K562 (cell line): ENCODE measurements around the gene RDH8. TPM values are rescaled to one million over a fixed set of nuclear protein-coding genes. Genes with fewer than 3 reads are reported as not detected.

Experiments
- ATAC-seq: fragments of 200-7000 bp; cut with Tn5 transposase; 3 replicates; pipeline ENCODE4 v1.9.1; 2020; ENCODE audit warnings: moderate library complexity
- BruUV-seq: library from RNA; stranded (reverse); fragments of 400-500 nt; replicated peaks from 2 replicates; lab custom pipeline; 2021; lab: Mats Ljungman, UMichigan
- CTCF ChIA-PET: fragments of 300-600 bp; formaldehyde crosslinking; extraction: SDS; loops from one replicate; lab custom pipeline; 2021; ENCODE audit warnings: low intra/inter-chr PET ratio; lab: Yijun Ruan, JAX
- POLR2A ChIA-PET: fragments of 300-600, 350-650 bp; sonication (Branson Sonifier 250); formaldehyde crosslinking; extraction: SDS; loops from one replicate; lab custom pipeline; 2021; ENCODE audit warnings: antibody characterized with exemption, inconsistent platforms; lab: Yijun Ruan, JAX
- DNase-seq, 4 experiments: peaks; one replicate each; pipeline versions ENCODE4 v3.0.0 to v3.0.0-alpha.2; 2011 to 2018; ENCODE audit warnings: low spot score in 3 of 4, mixed read lengths in 3 of 4; ENCODE audit errors: extremely low read depth in 1 of 4
- FAIRE-seq: peaks from 2 replicates; lab custom pipeline; 2011; peaks lifted over from hg19 to GRCh38; lab: Jason Lieb, UNC
- H2AFZ ChIP-seq: 2 replicates; pipeline ENCODE4 v1.6.0; 2011; ENCODE audit warnings: low read depth, low read length, control low read depth, inconsistent platforms
- H3K27ac ChIP-seq: fragments of 200-600 bp; 3 replicates; pipeline ENCODE4 v1.8.0; 2011; ENCODE audit warnings: low read depth, mild to moderate bottlenecking, control low read depth, inconsistent platforms, low read length, moderate library complexity, mixed read lengths; ENCODE audit errors: extremely low read depth
- H3K27me3 ChIP-seq, 2 experiments: fragments of 300-600 bp in 1 of 2; 2 replicates in 1 of 2; 3 replicates in 1 of 2; pipeline versions ENCODE4 v1.6.0 to v1.8.0; 2011; ENCODE audit warnings: inconsistent platforms in 2 of 2, low read length in 2 of 2, mild to moderate bottlenecking in 1 of 2, mixed read lengths in 1 of 2, moderate library complexity in 1 of 2; ENCODE audit not compliant: control insufficient read depth in 2 of 2, insufficient read depth in 2 of 2
- H3K36me3 ChIP-seq: fragments of 300-600 bp; 3 replicates; pipeline ENCODE4 v1.8.0; 2011; ENCODE audit warnings: mild to moderate bottlenecking, low read length, inconsistent platforms; ENCODE audit not compliant: control insufficient read depth, insufficient read depth
- H3K4me1 ChIP-seq, 2 experiments: fragments of 200-600 bp in 1 of 2; replicated peaks in 1 of 2; 2 replicates in 1 of 2; 3 replicates in 1 of 2; pipeline versions ENCODE4 v1.5.1 to v1.8.0; 2011; ENCODE audit warnings: inconsistent platforms in 2 of 2, low read length in 2 of 2, mild to moderate bottlenecking in 1 of 2, mixed read lengths in 1 of 2, moderate library complexity in 1 of 2; ENCODE audit not compliant: control insufficient read depth in 2 of 2, insufficient read depth in 2 of 2
- H3K4me2 ChIP-seq: 2 replicates; pipeline ENCODE4 v1.6.1; 2011; ENCODE audit warnings: low read length, control low read depth, inconsistent platforms, mixed read lengths; ENCODE audit not compliant: insufficient read depth
- H3K4me3 ChIP-seq: fragments of 200-600 bp; sonication (generic), shearing (Covaris generic); 2 replicates; pipeline ENCODE4 v1.5.1; 2016; ENCODE audit warnings: control low read depth, inconsistent platforms
- H3K79me2 ChIP-seq: fragments of 200-600 bp; 3 replicates; pipeline ENCODE4 v1.8.0; 2011; ENCODE audit warnings: low read length, inconsistent platforms; ENCODE audit not compliant: control insufficient read depth, insufficient read depth
- H3K9ac ChIP-seq, 2 experiments: 2 replicates each; pipeline versions ENCODE4 v1.6.0 to v1.6.1; 2011; ENCODE audit warnings: low read depth in 2 of 2, low read length in 2 of 2, control low read depth in 1 of 2, inconsistent platforms in 1 of 2, mild to moderate bottlenecking in 1 of 2, mixed read lengths in 1 of 2; ENCODE audit not compliant: insufficient read depth in 1 of 2
- H3K9me1 ChIP-seq: one replicate; pipeline ENCODE4 v1.6.0; 2011; ENCODE audit warnings: inconsistent platforms, mild to moderate bottlenecking, low read length, moderate library complexity; ENCODE audit not compliant: control insufficient read depth, insufficient read depth
- H3K9me3 ChIP-seq: replicated peaks from 2 replicates; pipeline ENCODE4 v1.5.1; 2011; ENCODE audit warnings: low read depth, low read length, inconsistent platforms; ENCODE audit not compliant: control insufficient read depth, insufficient read depth
- H4K20me1 ChIP-seq: replicated peaks from 2 replicates; pipeline ENCODE4 v1.6.1; 2011; ENCODE audit warnings: low read length, inconsistent platforms, mixed read lengths; ENCODE audit not compliant: control insufficient read depth, insufficient read depth
- ARID1B ChIP-seq: fragments of 450-650 bp; IDR thresholded peaks from 2 replicates; pipeline ENCODE4 v1.6.1; 2016; ENCODE audit warnings: antibody characterized with exemption, mild to moderate bottlenecking, inconsistent platforms
- BRCA1 ChIP-seq, 2 experiments: fragments of 450-650 bp in 1 of 2; sonication (generic) in 1 of 2; formaldehyde crosslinking in 1 of 2; IDR thresholded peaks; 2 replicates each; pipeline versions ENCODE4 v1.5.0 to v1.6.1; 2017 to 2020; ENCODE audit warnings: mild to moderate bottlenecking in 1 of 2, missing genetic modification reagents in 1 of 2
- E4F1 ChIP-seq: fragments of 250-450 bp; sonication (Bioruptor Pico); IDR thresholded peaks from 2 replicates; pipeline ENCODE4 v1.5.0; 2021; ENCODE audit warnings: mild to moderate bottlenecking, borderline replicate concordance
- ETS1 ChIP-seq: conservative IDR thresholded peaks from 2 replicates; pipeline ENCODE4 v1.6.1; 2011; ENCODE audit warnings: low read depth, mild to moderate bottlenecking, low read length; ENCODE audit not compliant: control insufficient read depth
- HNRNPL ChIP-seq: fragments of 200-400 bp; formaldehyde crosslinking; IDR thresholded peaks from 2 replicates; pipeline ENCODE4 v1.6.1; 2017; ENCODE audit warnings: low read depth, mild to moderate bottlenecking, low read length
- NCOA2 ChIP-seq, 2 experiments: fragments of 450-650 bp; IDR thresholded peaks; 2 replicates each; pipeline ENCODE4 v1.6.1; 2018; ENCODE audit warnings: mild to moderate bottlenecking in 2 of 2, moderate library complexity in 1 of 2; ENCODE audit not compliant: partially characterized antibody in 2 of 2
- NR2C2 ChIP-seq, 2 experiments: fragments of 200-800 bp in 1 of 2; sonication (Bioruptor generic) in 1 of 2; sonication (generic) in 1 of 2; formaldehyde crosslinking in 1 of 2; IDR thresholded peaks; 2 replicates each; pipeline versions ENCODE4 v1.6.1 to v1.8.0; 2016 to 2022; ENCODE audit warnings: mild to moderate bottlenecking in 1 of 2, missing compliant biosample characterization in 1 of 2, missing genetic modification characterization in 1 of 2, missing genetic modification reagents in 1 of 2
- PHF21A ChIP-seq: fragments of 450-650 bp; IDR thresholded peaks from 2 replicates; pipeline ENCODE4 v1.6.1; 2017; ENCODE audit warnings: low read depth, borderline replicate concordance
- YY1 ChIP-seq, 3 experiments: IDR thresholded peaks; 2 replicates each; pipeline ENCODE4 v1.6.1; 2011; ENCODE audit warnings: low read length in 2 of 3, mild to moderate bottlenecking in 2 of 3, moderate library complexity in 2 of 3, borderline replicate concordance in 1 of 3, control low read depth in 1 of 3, low read depth in 1 of 3; ENCODE audit not compliant: insufficient read depth in 3 of 3, insufficient replicate concordance in 2 of 3, control insufficient read depth in 1 of 3, insufficient read length in 1 of 3; ENCODE audit errors: extremely low read depth in 1 of 3
- ZMIZ1 ChIP-seq, 2 experiments: fragments of 150-350 bp in 1 of 2; IDR thresholded peaks; 2 replicates each; pipeline ENCODE4 v1.6.1; 2012 to 2016; ENCODE audit warnings: low read depth in 2 of 2, low read length in 2 of 2, mild to moderate bottlenecking in 1 of 2, moderate library complexity in 1 of 2
- ZNF668 ChIP-seq: fragments of 250-450 bp; sonication (Bioruptor Pico); IDR thresholded peaks from 2 replicates; pipeline ENCODE4 v1.8.0; 2022; ENCODE audit warnings: mild to moderate bottlenecking, inconsistent platforms
- WGBS: fragments of 100-300 bp; shearing (Covaris generic); methylation state at CpG from one replicate; pipeline ENCODE4 v1.1.6; 2016; ENCODE audit warnings: low coverage, mixed read lengths; ENCODE audit not compliant: insufficient coverage; ENCODE audit errors: missing lambda C conversion rate; 5-methylcytosine and 5-hydroxymethylcytosine counted together
- in situ Hi-C: fragments of 300-500 bp; cut with MboI; formaldehyde crosslinking; loops from 4 replicates; pipeline ENCODE4 v1.15.0; 2018; ENCODE audit warnings: inconsistent platforms, mixed read lengths
- intact Hi-C: fragments of 100-400 bp; cut with micrococcal nuclease; formaldehyde crosslinking; loops from 2 replicates; pipeline ENCODE4 v1.14.2; 2022
- polyA plus RNA-seq, 8 experiments: library from polyadenylated mRNA; depleted of rRNA in 4 of 8; stranded (reverse) in 5 of 8; unstranded in 3 of 8; fragments of >200 nt; fragmentation: Nextera tagmentation in 2 of 8; fragmentation: Illumina TruSeq in 1 of 8; extraction: Ambion mirVana in 2 of 8; extraction: Trizol in 1 of 8; gene quantifications; 2 replicates each; pipeline versions ENCODE4 v1.2.1 to v1.2.3, GENCODE V29; 2011 to 2014; ENCODE audit warnings: inconsistent platforms in 1 of 8, missing spikeins in 1 of 8
- total RNA-seq, 7 experiments: library from RNA; depleted of rRNA in 6 of 7; stranded (reverse); fragments of >200 nt in 6 of 7; fragmentation: Illumina TruSeq in 2 of 7; extraction: Trizol in 2 of 7; gene quantifications; 2 replicates each; pipeline versions ENCODE4 v1.2.1 to v1.2.3, GENCODE V29; 2011 to 2021; ENCODE audit warnings: low replicate concordance in 1 of 7

The RDH8 gene
- total and polyA plus RNA-seq, 9 of the 15 experiments (the other 6 are each of a cell fraction or from before 2014, with no cell fraction given) = not detected

GRCh38 chr19:10037367-10037766, 24.1 kb downstream of the RDH8 start:
- FAIRE-seq = no peak
- no TSS peak for BruUV-seq
- no peak overlapping the region for H2AFZ ChIP-seq
- intact Hi-C loops (no loop called here), in situ Hi-C loops (no loop called here)
- CTCF ChIA-PET = no interaction called here
- TF ChIP-seq ARID1B = no peak
- TF ChIP-seq PHF21A = no peak
- no peak for TF ChIP-seq YY1 (IDR thresholded peaks at IDR 0.05; ENCODE audit: borderline replicate concordance in 1 of 3, control insufficient read depth in 1 of 3, extremely low read depth in 1 of 3, insufficient read depth in 3 of 3, insufficient read length in 1 of 3, insufficient replicate concordance in 2 of 3, low read depth in 1 of 3, low read length in 2 of 3)
- no peak for TF ChIP-seq NR2C2 (CRISPR knock-in tag; IDR thresholded peaks at IDR 0.05)
- no peak for TF ChIP-seq NR2C2 (tag; IDR thresholded peaks at IDR 0.05)
- TF ChIP-seq ZMIZ1 (IDR thresholded peaks at IDR 0.05; ENCODE audit: low read depth in 2 of 2, low read length in 2 of 2) = no peak
- no peak for TF ChIP-seq ZNF668 (CRISPR knock-in tag)
- no peak for TF ChIP-seq ETS1
- TF ChIP-seq BRCA1 (IDR thresholded peaks at IDR 0.05) = no peak
- TF ChIP-seq BRCA1 (CRISPR knock-in tag; IDR thresholded peaks at IDR 0.05) = no peak
- no peak for TF ChIP-seq E4F1 (CRISPR knock-in tag)
- no peak for TF ChIP-seq HNRNPL
- no peak for TF ChIP-seq NCOA2 (IDR thresholded peaks at IDR 0.05; ENCODE audit: partially characterized antibody in 2 of 2)
- TF ChIP-seq, all 486 proteins: peak for 0
- POLR2A ChIA-PET = interaction anchor here (0.6 kb wide), 1 partner anchor 605 kb away, joined by 3 read pairs; no protein-coding TSS in a partner anchor
- Histone ChIP-seq H3K4me3 (no peak overlapping the region), H3K4me2 (no peak overlapping the region), H3K4me1 (no peaks in the 10 kb centered on the region), H3K9ac (no peak overlapping the region), H3K27me3 (peaks cover 17 to 62% of the 10 kb centered on the region in 2 experiments; a peak in 4 of 5 replicates), H3K36me3 (no peaks in the 10 kb centered on the region), H3K79me2 (no peaks in the 10 kb centered on the region), H3K9me1 (no peaks in the 10 kb centered on the region), H4K20me1 (no peaks in the 10 kb centered on the region), H3K9me3 (no peaks in the 10 kb centered on the region), H3K27ac (no peak overlapping the region)
- ATAC-seq = no peak
- 3% methylated on average over 4 of the region's 4 CpGs for WGBS
- no peak for DNase-seq
